Stomach (tissue), 9 donors: ENCODE data around the gene CPAMD8. TPM values are rescaled to one million over a fixed set of nuclear protein-coding genes. Genes with fewer than 3 reads are reported as not detected.

Experiments used
- DNase-seq, 2 donors: peaks; one replicate each; pipeline versions ENCODE4 v3.0.0 to v3.0.0-alpha.2; 2013 to 2019
- H3K27ac ChIP-seq, 5 donors: fragments of 200-600 bp in 4 of 5; sonication (generic) in 4 of 5; one replicate each; pipeline ENCODE4 v1.5.1; 2013 to 2019; ENCODE audit warnings: mild to moderate bottlenecking in 1 of 5, moderate library complexity in 1 of 5
- H3K27me3 ChIP-seq, 3 donors: fragments of 200-600 bp; sonication (generic); one replicate each; pipeline ENCODE4 v1.5.1; 2017 to 2019; ENCODE audit warnings: mixed run types in 1 of 3
- H3K36me3 ChIP-seq, 4 donors: fragments of 200-600 bp; sonication (generic); 1 replicate in 3 of 4; 2 replicates in 1 of 4; pipeline ENCODE4 v1.5.1; 2016 to 2019
- H3K4me1 ChIP-seq, 4 donors: fragments of 200-600 bp; sonication (generic); one replicate each; pipeline ENCODE4 v1.5.1; 2016 to 2019
- H3K4me3 ChIP-seq, 4 donors: fragments of 200-600 bp; sonication (generic) in 3 of 4; one replicate each; pipeline ENCODE4 v1.5.1; 2016 to 2019; ENCODE audit warnings: mild to moderate bottlenecking in 1 of 4
- H3K9me3 ChIP-seq, 4 donors: fragments of 200-600 bp; sonication (generic); one replicate each; pipeline ENCODE4 v1.5.1; 2016 to 2019
- EP300 ChIP-seq: sonication (generic); formaldehyde crosslinking; IDR thresholded peaks from one replicate; pipeline ENCODE4 v1.6.1; 2017; ENCODE audit warnings: antibody characterized with exemption
- POLR2A ChIP-seq, 4 donors: fragments of 450-650 bp; IDR thresholded peaks; one replicate each; pipeline ENCODE4 v1.6.1; 2016; ENCODE audit warnings: antibody characterized with exemption in 4 of 4, control low read depth in 2 of 4, mild to moderate bottlenecking in 1 of 4, moderate library complexity in 1 of 4
- POLR2AphosphoS5 ChIP-seq, 3 donors: sonication (generic); formaldehyde crosslinking; IDR thresholded peaks; one replicate each; pipeline ENCODE4 v1.6.1; 2016; ENCODE audit warnings: antibody characterized with exemption in 3 of 3
- WGBS, 5 donors: extraction: QIAGEN DNeasy Blood & Tissue Kit in 3 of 5; methylation state at CpG; one replicate each; pipeline versions ENCODE4 v1.1.5 to v1.1.7; 2013 to 2018; 5-methylcytosine and 5-hydroxymethylcytosine counted together
- intact Hi-C: fragments of 100-400 bp; cut with DNase I; formaldehyde crosslinking; loops from one replicate; pipeline ENCODE4 v1.15.1; 2023; ENCODE audit warnings: low total_unique reads
- polyA plus RNA-seq, 3 donors: library from polyadenylated mRNA; stranded (reverse); fragments of 200-250 nt; gene quantifications; one replicate each; pipeline ENCODE4 v1.2.3, GENCODE V29; 2013
- total RNA-seq, 5 donors: library from RNA; depleted of rRNA; stranded (reverse); fragments of >200 nt; gene quantifications; one replicate each; pipeline versions ENCODE4 v1.1.0 to v1.2.3, GENCODE V29; 2014 to 2016
- TF ChIP-seq, protein P1 (sequence below), 7 experiments: fragments of 450-650 bp in 4 of 7; fragments of 200-600 bp in 3 of 7; sonication (generic) in 3 of 7; IDR thresholded peaks; one replicate each; pipeline ENCODE4 v1.5.1; 2016 to 2019; ENCODE audit warnings: antibody characterized with exemption in 7 of 7, control low read depth in 2 of 7, mild to moderate bottlenecking in 1 of 7
- donor health status: healthy with polysubstance abuse.
- donor health status: Bipolar disorder and iron deficiency.
- donor health status: healthy.

CPAMD8 gene
- total and polyA plus RNA-seq, 8 donors: 0.43 to 221 (median 8.6) TPM

DNA sequence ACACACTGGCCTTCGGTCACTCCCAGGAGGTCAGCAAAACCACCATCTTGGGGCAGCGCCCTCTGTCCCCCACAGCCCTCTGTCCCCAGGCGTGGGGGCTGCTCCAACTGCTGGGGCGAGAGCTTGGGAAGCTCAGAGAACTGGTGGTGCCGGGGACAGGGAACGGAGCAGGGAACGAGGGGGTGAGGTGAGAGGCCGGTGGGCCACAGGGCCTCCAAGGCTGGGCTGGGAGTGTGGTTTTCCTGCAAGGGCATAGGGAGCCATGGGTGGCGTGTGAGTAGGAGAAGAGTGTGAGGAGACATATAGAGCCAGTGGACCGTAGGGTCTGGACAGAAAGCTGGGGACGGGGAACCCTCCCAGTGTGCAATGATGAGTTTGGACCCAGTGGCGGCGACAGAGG lies 103.7 kb downstream of the CPAMD8 start:
- Histone ChIP-seq H3K36me3 (no peaks in the 10 kb centered on the region), H3K9me3 (peaks cover 4 to 25% (median 22%) of the 10 kb centered on the region in 4 donors), H3K4me1 (no peaks in the 10 kb centered on the region), H3K27ac (no peak overlapping the region), H3K27me3 (peaks cover 0 to under 1% (median 0%) of the 10 kb centered on the region in 3 donors), H3K4me3 (no peak overlapping the region)
- TF ChIP-seq EP300 (no peak), POLR2A (IDR thresholded peaks at IDR 0.05) (no peak), POLR2AphosphoS5 (IDR thresholded peaks at IDR 0.05) (no peak)
- TF ChIP-seq, protein P1, sequence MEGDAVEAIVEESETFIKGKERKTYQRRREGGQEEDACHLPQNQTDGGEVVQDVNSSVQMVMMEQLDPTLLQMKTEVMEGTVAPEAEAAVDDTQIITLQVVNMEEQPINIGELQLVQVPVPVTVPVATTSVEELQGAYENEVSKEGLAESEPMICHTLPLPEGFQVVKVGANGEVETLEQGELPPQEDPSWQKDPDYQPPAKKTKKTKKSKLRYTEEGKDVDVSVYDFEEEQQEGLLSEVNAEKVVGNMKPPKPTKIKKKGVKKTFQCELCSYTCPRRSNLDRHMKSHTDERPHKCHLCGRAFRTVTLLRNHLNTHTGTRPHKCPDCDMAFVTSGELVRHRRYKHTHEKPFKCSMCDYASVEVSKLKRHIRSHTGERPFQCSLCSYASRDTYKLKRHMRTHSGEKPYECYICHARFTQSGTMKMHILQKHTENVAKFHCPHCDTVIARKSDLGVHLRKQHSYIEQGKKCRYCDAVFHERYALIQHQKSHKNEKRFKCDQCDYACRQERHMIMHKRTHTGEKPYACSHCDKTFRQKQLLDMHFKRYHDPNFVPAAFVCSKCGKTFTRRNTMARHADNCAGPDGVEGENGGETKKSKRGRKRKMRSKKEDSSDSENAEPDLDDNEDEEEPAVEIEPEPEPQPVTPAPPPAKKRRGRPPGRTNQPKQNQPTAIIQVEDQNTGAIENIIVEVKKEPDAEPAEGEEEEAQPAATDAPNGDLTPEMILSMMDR (IDR thresholded peaks at IDR 0.05): no peak
- DNase-seq: no peak
- 84 to 95% (median 93%) methylated on average over 13 of the region's 13 CpGs for WGBS, 5 donors
- intact Hi-C loops: no loop called here

DNA sequence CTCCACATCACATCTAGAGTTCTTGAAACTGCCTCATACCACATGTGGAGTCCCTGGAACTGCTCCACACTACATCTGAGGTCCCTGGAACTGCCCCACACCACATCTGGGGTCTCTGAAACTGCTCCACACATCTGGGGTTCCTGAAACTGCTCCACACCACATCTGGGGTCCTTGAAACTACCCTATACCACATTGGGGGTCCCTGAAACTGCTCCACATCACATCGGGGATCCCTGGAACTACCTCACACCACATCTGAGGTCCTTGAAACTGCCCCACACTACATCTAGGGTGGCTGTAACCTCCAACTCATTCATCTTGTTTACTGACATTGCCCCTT lies 104.0 kb downstream of the CPAMD8 start:
- intact Hi-C loops: no loop called here
- no peak for TF ChIP-seq POLR2AphosphoS5 (IDR thresholded peaks at IDR 0.05)
- TF ChIP-seq EP300: no peak
- no peak for TF ChIP-seq POLR2A (IDR thresholded peaks at IDR 0.05)
- TF ChIP-seq, protein P1 (IDR thresholded peaks at IDR 0.05): no peak
- no peak overlapping the region for H3K27ac ChIP-seq
- no peak for DNase-seq
- H3K4me3 ChIP-seq: no peak overlapping the region
- 55 to 80% (median 72%) methylated on average over 1 of the region's 1 CpG for WGBS, 5 donors
- H3K4me1 ChIP-seq: no peaks in the 10 kb centered on the region
- no peaks in the 10 kb centered on the region for H3K36me3 ChIP-seq
- H3K27me3 ChIP-seq: no peaks in the 10 kb centered on the region
- peaks cover 4 to 25% (median 22%) of the 10 kb centered on the region in 4 donors for H3K9me3 ChIP-seq

DNA sequence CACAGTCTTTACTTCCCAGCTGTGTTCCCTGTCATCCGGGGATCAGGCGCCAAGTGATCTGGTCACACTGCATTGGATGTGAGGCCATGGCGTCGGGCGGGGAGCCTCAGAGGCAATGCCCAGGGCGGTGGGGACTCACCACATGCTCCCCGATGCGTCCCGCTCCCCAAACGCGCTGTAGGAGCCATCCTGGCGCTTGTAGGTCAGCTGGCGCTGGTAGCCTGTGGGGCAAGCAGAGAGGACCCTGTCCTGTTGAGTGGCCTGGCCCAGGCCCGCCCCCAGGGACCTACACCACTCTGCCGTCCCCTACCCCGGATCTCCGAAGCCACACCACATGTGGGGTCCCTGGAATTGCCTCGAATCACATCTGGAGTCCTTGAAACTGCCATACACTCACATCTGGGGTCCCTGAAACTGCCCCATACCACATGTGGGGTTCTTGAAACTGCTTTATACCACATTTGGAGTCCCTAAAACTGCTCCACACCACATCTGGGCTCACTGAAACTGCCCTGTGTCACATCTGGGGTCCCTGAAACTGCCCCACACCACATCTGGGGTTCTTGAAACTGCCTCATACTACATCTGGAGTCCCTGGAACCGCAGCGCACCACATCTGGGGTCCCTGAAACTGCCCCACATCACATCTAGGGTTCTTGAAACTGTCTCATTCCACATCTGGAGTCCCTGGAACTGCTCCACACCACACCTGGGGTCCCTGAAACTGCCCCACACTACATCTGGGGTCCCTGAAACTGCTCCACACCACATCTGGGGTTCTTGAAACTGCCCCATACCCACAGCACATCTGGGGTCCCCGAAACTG lies 104.6 kb downstream of the CPAMD8 start:
- no peaks in the 10 kb centered on the region for H3K36me3 ChIP-seq
- no peak for DNase-seq
- 86 to 93% (median 89%) methylated on average over 6 to 21 of the region's 21 CpGs for WGBS, 5 donors

DNA sequence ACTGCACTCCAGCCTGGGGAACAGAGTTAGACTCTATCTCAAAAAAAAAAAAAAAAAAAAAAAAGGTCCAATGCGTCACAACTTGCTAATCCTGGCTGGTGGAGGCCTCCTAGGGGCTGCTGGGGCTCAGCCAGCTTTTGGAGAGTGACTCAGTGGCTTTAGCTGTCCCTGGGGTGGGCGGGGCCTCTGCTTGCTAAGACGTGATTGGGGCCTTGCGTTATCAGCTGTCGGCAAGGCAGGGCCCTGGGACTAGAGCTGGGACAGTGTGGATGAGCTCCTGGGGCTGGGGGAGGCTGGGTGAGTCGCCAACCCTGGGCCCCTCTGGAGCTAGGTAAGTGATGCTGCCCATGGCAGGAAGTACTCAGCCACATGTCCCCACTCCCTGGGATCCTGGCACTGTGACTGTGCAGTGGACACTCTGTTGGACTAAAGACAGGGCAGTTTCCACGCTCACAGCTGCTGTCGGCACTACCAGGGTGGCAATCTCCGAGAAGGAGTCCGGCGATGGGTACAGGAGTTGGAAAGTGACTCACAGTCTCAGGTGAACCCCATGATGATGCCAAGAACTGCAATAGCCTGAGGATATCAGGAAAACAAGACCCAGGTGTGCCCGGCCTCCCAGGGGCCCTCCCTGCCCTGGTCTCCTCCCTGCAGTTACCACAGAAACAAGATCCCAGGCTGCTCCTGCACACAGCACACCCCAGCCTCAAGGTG lies 105.6 kb downstream of the CPAMD8 start:
- 59 to 79% (median 63%) methylated on average over 11 to 12 of the region's 12 CpGs for WGBS, 5 donors

More for the DNA sequence above, 104.6 kb downstream of the CPAMD8 start:
- H3K27me3 ChIP-seq: no peaks in the 10 kb centered on the region
- no peak for TF ChIP-seq EP300
- TF ChIP-seq, protein P1 (IDR thresholded peaks at IDR 0.05): no peak
- no peak for TF ChIP-seq POLR2AphosphoS5 (IDR thresholded peaks at IDR 0.05)
- no peak for TF ChIP-seq POLR2A (IDR thresholded peaks at IDR 0.05)
- no peaks in the 10 kb centered on the region for H3K4me1 ChIP-seq
- no peak overlapping the region for H3K27ac ChIP-seq
- no peak overlapping the region for H3K4me3 ChIP-seq
- peaks cover 4 to 25% (median 22%) of the 10 kb centered on the region in 4 donors for H3K9me3 ChIP-seq
- intact Hi-C loops: no loop called here

More for the DNA sequence above, 105.6 kb downstream of the CPAMD8 start:
- TF ChIP-seq POLR2A (IDR thresholded peaks at IDR 0.05) (no peak), EP300 (no peak), POLR2AphosphoS5 (IDR thresholded peaks at IDR 0.05) (no peak)
- TF ChIP-seq, protein P1 (IDR thresholded peaks at IDR 0.05): no peak
- Histone ChIP-seq H3K27ac (no peak overlapping the region), H3K36me3 (no peaks in the 10 kb centered on the region), H3K4me1 (no peaks in the 10 kb centered on the region), H3K9me3 (peaks cover 4 to 25% (median 22%) of the 10 kb centered on the region in 4 donors), H3K27me3 (no peaks in the 10 kb centered on the region), H3K4me3 (no peak overlapping the region)
- intact Hi-C loops: no loop called here
- DNase-seq: no peak
